ENCODE measurements around the gene ZNF615. TPM values are rescaled to one million over a fixed set of nuclear protein-coding genes. Genes with fewer than 3 reads are reported as not detected.
"Not testable (repeated sequence)": the region's sequence is repeated elsewhere in the genome, so short reads cannot be mapped to it uniquely, and the experiment has no call there.

ZNF615 gene
- 10 to 100 TPM in 1 of 2 donors, 1 to 10 TPM in 1; 8.8 to 10.3 TPM for total RNA-seq
- 4.7 TPM for polyA plus RNA-seq (ENCODE audit: insufficient read depth, low read depth, low replicate concordance)
- long read RNA-seq, donor 1, full-length matches to known transcripts, result 6 of 6 reads
- long read RNA-seq, donor 1, partial matches to known transcripts, result 0 of 6 reads
- long read RNA-seq, donor 1, other reads (novel, unspliced or antisense), result 0 of 6 reads
- long read RNA-seq, donor 2, full-length matches to known transcripts, result 1 of 1 reads
- long read RNA-seq, donor 2, partial matches to known transcripts, result 0 of 1 reads
- long read RNA-seq, donor 2, other reads (novel, unspliced or antisense), result 0 of 1 reads

GRCh38 chr19:52007806-52008557 is at the start of gene ZNF615:
Gene ZNF615, minus strand, starts transcription at chr19:52008211. Its CDS starts 4,500 bp downstream, at chr19:52003711.
- peak within 1 kb of the TSS; percentile 72 to 82 for H3K4me3 ChIP-seq
- DNase-seq, result peak; percentile 96
- intact Hi-C loops (cut with DNase I; ENCODE audit: low total_unique reads), result no loop called here

GRCh38 chr19:52056480-52056879 is 48.5 kb upstream of the ZNF615 start:
- 97 to 100% methylated on average over 3 of the region's 3 CpGs for WGBS, 2 donors
- H3K27me3 ChIP-seq; H3K27ac ChIP-seq; H3K4me1 ChIP-seq; H3K4me3 ChIP-seq; H3K9me3 ChIP-seq; H3K36me3 ChIP-seq (ENCODE audit: low read depth, missing control alignments); DNase-seq; intact Hi-C loops (cut with DNase I; ENCODE audit: low total_unique reads): not testable (repeated sequence)

More at GRCh38 chr19:52007806-52008557, at the start of gene ZNF615:
- TF ChIP-seq POLR2A (IDR thresholded peaks at IDR 0.05) (peak; percentile 29), CTCF (IDR thresholded peaks at IDR 0.05) (no peak)
- no peaks in the 10 kb centered on the region for H3K36me3 ChIP-seq (ENCODE audit: low read depth, missing control alignments)
- H3K4me1 ChIP-seq, result no peaks in the 10 kb centered on the region
- WGBS, 2 donors, result 1% methylated on average over 13 to 44 of the region's 44 CpGs
- H3K27me3 ChIP-seq, result no peaks in the 10 kb centered on the region
- peak within 1 kb of the TSS; percentile 88 to 94 for H3K27ac ChIP-seq
- no peaks in the 10 kb centered on the region for H3K9me3 ChIP-seq

- WGBS, 2 donors, result 54 to 89% methylated on average over 1 of the region's 1 CpG
- H3K27me3 ChIP-seq; intact Hi-C loops (cut with DNase I; ENCODE audit: low total_unique reads); H3K4me1 ChIP-seq; H3K4me3 ChIP-seq; H3K36me3 ChIP-seq (ENCODE audit: low read depth, missing control alignments); H3K9me3 ChIP-seq; H3K27ac ChIP-seq; DNase-seq: not testable (repeated sequence)
These were observed 43.7 kb upstream of the ZNF615 start for GRCh38 chr19:52051736-52052135.

GRCh38 chr19:52048555-52049501 is 40.8 kb upstream of the ZNF615 start, which contains the start of gene ZNF432:
Gene ZNF432, minus strand, starts transcription at chr19:52048838. Its CDS starts 1,970 bp downstream, at chr19:52046868.
- Histone ChIP-seq H3K27me3 (no peaks in the 10 kb centered on the region), H3K9me3 (no peaks in the 10 kb centered on the region), H3K36me3 (ENCODE audit: low read depth, missing control alignments) (no peaks in the 10 kb centered on the region), H3K27ac (peak within 1 kb of the TSS; percentile 95 to 99), H3K4me3 (peak within 1 kb of the TSS; percentile 65 to 82), H3K4me1 (no peaks in the 10 kb centered on the region)
- intact Hi-C loops (cut with DNase I; ENCODE audit: low total_unique reads), result no loop called here
- DNase-seq, result peak; percentile 96
- TF ChIP-seq POLR2A (IDR thresholded peaks at IDR 0.05) (peak; percentile 17), CTCF (IDR thresholded peaks at IDR 0.05) (no peak)
- WGBS, 2 donors, result 0 to 1% methylated on average over 51 to 59 of the region's 60 CpGs

GRCh38 chr19:52039169-52039568 is 31.2 kb upstream of the ZNF615 start:
- Histone ChIP-seq H3K9me3 (no peaks in the 10 kb centered on the region), H3K27ac (no peak overlapping the region), H3K27me3 (no peaks in the 10 kb centered on the region), H3K4me1 (no peaks in the 10 kb centered on the region), H3K4me3 (no peak overlapping the region), H3K36me3 (ENCODE audit: low read depth, missing control alignments) (peaks cover 5% of the 10 kb centered on the region)
- intact Hi-C loops (cut with DNase I; ENCODE audit: low total_unique reads), result no loop called here
- TF ChIP-seq CTCF (IDR thresholded peaks at IDR 0.05), result no peak
- TF ChIP-seq POLR2A (IDR thresholded peaks at IDR 0.05), result no peak
- no peak for DNase-seq
- WGBS, 2 donors, result 94 to 99% methylated on average over 4 of the region's 4 CpGs

Measured in testis (tissue), 5 donors.